Measurements from ENCODE around the gene PAGR1.

DNA sequence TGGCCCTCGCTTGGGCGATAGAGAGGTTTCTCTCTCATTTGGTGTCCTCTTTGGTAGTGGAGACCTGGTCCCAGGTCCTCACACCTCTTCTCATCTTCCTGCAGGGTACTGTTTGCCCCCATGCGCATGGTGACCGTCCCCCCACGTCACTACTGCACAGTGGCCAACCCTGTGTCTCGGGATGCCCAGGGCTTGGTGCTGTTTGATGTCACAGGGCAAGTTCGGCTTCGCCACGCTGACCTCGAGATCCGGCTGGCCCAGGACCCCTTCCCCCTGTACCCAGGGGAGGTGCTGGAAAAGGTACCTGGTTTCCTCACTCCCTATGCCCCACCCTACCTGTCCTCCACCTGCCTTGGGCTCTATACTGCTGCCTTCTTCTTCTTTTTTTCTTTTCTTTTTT is 14.8 kb downstream of the PAGR1 start:
- TF ChIP-seq, protein P1, sequence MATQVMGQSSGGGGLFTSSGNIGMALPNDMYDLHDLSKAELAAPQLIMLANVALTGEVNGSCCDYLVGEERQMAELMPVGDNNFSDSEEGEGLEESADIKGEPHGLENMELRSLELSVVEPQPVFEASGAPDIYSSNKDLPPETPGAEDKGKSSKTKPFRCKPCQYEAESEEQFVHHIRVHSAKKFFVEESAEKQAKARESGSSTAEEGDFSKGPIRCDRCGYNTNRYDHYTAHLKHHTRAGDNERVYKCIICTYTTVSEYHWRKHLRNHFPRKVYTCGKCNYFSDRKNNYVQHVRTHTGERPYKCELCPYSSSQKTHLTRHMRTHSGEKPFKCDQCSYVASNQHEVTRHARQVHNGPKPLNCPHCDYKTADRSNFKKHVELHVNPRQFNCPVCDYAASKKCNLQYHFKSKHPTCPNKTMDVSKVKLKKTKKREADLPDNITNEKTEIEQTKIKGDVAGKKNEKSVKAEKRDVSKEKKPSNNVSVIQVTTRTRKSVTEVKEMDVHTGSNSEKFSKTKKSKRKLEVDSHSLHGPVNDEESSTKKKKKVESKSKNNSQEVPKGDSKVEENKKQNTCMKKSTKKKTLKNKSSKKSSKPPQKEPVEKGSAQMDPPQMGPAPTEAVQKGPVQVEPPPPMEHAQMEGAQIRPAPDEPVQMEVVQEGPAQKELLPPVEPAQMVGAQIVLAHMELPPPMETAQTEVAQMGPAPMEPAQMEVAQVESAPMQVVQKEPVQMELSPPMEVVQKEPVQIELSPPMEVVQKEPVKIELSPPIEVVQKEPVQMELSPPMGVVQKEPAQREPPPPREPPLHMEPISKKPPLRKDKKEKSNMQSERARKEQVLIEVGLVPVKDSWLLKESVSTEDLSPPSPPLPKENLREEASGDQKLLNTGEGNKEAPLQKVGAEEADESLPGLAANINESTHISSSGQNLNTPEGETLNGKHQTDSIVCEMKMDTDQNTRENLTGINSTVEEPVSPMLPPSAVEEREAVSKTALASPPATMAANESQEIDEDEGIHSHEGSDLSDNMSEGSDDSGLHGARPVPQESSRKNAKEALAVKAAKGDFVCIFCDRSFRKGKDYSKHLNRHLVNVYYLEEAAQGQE (IDR thresholded peaks at IDR 0.05; ENCODE audit: low read depth, low read length) = no peak
- TF ChIP-seq, protein P2, sequence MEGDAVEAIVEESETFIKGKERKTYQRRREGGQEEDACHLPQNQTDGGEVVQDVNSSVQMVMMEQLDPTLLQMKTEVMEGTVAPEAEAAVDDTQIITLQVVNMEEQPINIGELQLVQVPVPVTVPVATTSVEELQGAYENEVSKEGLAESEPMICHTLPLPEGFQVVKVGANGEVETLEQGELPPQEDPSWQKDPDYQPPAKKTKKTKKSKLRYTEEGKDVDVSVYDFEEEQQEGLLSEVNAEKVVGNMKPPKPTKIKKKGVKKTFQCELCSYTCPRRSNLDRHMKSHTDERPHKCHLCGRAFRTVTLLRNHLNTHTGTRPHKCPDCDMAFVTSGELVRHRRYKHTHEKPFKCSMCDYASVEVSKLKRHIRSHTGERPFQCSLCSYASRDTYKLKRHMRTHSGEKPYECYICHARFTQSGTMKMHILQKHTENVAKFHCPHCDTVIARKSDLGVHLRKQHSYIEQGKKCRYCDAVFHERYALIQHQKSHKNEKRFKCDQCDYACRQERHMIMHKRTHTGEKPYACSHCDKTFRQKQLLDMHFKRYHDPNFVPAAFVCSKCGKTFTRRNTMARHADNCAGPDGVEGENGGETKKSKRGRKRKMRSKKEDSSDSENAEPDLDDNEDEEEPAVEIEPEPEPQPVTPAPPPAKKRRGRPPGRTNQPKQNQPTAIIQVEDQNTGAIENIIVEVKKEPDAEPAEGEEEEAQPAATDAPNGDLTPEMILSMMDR (IDR thresholded peaks at IDR 0.05) = no peak
- TF ChIP-seq, protein P3, sequence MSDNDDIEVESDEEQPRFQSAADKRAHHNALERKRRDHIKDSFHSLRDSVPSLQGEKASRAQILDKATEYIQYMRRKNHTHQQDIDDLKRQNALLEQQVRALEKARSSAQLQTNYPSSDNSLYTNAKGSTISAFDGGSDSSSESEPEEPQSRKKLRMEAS (IDR thresholded peaks at IDR 0.05; ENCODE audit: low read depth) = no peak
- TF ChIP-seq RFX5 (IDR thresholded peaks at IDR 0.05; ENCODE audit: low read length) = no peak
- TF ChIP-seq EZH2phosphoT487 (IDR thresholded peaks at IDR 0.05; ENCODE audit: borderline replicate concordance, low read depth) = no peak
- TF ChIP-seq GABPA (IDR thresholded peaks at IDR 0.05; ENCODE audit: low read depth) = no peak
- TF ChIP-seq MEF2A (IDR thresholded peaks at IDR 0.05; ENCODE audit: borderline replicate concordance, low read depth) = no peak
- TF ChIP-seq RCOR1 (IDR thresholded peaks at IDR 0.05; ENCODE audit: low read length) = no peak
- TF ChIP-seq NFIC (IDR thresholded peaks at IDR 0.05; ENCODE audit: borderline replicate concordance) = no peak
- no peak for TF ChIP-seq NRF1 (IDR thresholded peaks at IDR 0.05; ENCODE audit: low read depth, low read length)
- no peak for TF ChIP-seq EP300 (IDR thresholded peaks at IDR 0.05; ENCODE audit: borderline replicate concordance in 1 of 2, low read depth in 1 of 2, low read length in 1 of 2)
- TF ChIP-seq, protein P4, sequence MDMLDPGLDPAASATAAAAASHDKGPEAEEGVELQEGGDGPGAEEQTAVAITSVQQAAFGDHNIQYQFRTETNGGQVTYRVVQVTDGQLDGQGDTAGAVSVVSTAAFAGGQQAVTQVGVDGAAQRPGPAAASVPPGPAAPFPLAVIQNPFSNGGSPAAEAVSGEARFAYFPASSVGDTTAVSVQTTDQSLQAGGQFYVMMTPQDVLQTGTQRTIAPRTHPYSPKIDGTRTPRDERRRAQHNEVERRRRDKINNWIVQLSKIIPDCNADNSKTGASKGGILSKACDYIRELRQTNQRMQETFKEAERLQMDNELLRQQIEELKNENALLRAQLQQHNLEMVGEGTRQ (IDR thresholded peaks at IDR 0.05; ENCODE audit: borderline replicate concordance, low read depth, low read length) = no peak
